ENCODE results near the gene PCED1B. TPM values are rescaled to one million over a fixed set of nuclear protein-coding genes. Genes with fewer than 3 reads are reported as not detected.

Gene PCED1B
- total RNA-seq, 1 experiment from 2014 or later: 3.3 TPM

DNA sequence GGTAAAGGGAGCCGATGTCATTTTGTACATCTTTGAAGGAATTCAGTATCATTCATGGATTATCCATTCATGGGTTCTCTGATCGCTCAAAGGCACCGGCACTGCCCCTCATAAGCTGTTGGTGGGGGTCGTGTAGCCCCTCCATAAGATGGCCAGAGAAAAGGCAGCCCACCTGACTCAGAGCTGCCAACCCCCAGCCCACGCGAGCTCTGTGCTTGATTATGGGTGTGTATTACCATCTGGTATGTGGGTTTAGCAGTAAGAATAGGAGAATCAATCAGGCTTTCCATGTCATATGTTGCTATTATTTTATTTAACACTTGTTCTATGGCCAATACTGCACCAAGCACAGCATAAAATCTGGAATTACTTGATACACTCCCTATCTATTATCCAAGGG is 32.4 kb downstream of the PCED1B start:
- Histone ChIP-seq H3K4me2 (ENCODE audit: insufficient read depth, insufficient read length, low read length) (no peak overlapping the region), H3K9me3 (ENCODE audit: control insufficient read depth, low read depth, low read length) (no peaks in the 10 kb centered on the region), H4K91ac (ENCODE audit: insufficient read length, low read depth, low read length) (no peak overlapping the region), H2BK5ac (ENCODE audit: insufficient read length, low read length) (no peak overlapping the region), H4K8ac (replicated peaks; ENCODE audit: insufficient read length, low read depth, low read length) (no peak overlapping the region), H3K4me1 (ENCODE audit: insufficient read depth, low read length) (no peaks in the 10 kb centered on the region), H3K23ac (ENCODE audit: insufficient read length, low read depth, low read length) (no peak overlapping the region), H4K5ac (ENCODE audit: insufficient read length, low read depth, low read length) (no peak overlapping the region), H2BK120ac (ENCODE audit: low read depth, low read length, poor library complexity, severe bottlenecking) (no peak overlapping the region), H3K79me2 (ENCODE audit: insufficient read depth, low read length) (no peaks in the 10 kb centered on the region), H4K20me1 (ENCODE audit: control insufficient read depth, insufficient read depth, insufficient read length) (no peaks in the 10 kb centered on the region), H3K4ac (ENCODE audit: low read depth, low read length) (no peak overlapping the region), H2AFZ (ENCODE audit: low read length) (no peak overlapping the region), H3T11ph (ENCODE audit: low read length) (no peak overlapping the region), H2BK15ac (ENCODE audit: low read depth, low read length) (no peak overlapping the region), H2BK12ac (ENCODE audit: insufficient read length, low read depth, low read length) (no peak overlapping the region), H3K14ac (ENCODE audit: insufficient read depth, low read length) (no peak overlapping the region), H2BK20ac (ENCODE audit: low read depth, low read length, poor library complexity, severe bottlenecking) (no peak overlapping the region), H3K9ac (ENCODE audit: extremely low read depth, insufficient read length, low read length) (no peak overlapping the region), H3K18ac (ENCODE audit: insufficient read length, low read depth, low read length) (no peak overlapping the region), H3K23me2 (ENCODE audit: insufficient read length, low read depth, low read length, poor library complexity, severe bottlenecking) (no peaks in the 10 kb centered on the region), H3K27ac (ENCODE audit: insufficient read length, low read depth, low read length) (no peak overlapping the region), H3K56ac (ENCODE audit: insufficient read length, low read depth, low read length) (no peak overlapping the region), H2AK5ac (ENCODE audit: insufficient read length, low read length) (no peak overlapping the region), H3K27me3 (ENCODE audit: insufficient read depth, low read length) (no peaks in the 10 kb centered on the region), H3K79me1 (ENCODE audit: insufficient read depth, low read depth, low read length, poor library complexity, severe bottlenecking) (no peaks in the 10 kb centered on the region)
- H3K27me3 Mint-ChIP-seq (ENCODE audit: low read depth): no peaks in the 10 kb centered on the region
- H3K9me3 Mint-ChIP-seq: no peaks in the 10 kb centered on the region
- H3K4me1 Mint-ChIP-seq: no peaks in the 10 kb centered on the region
- DNase-seq: no peak
- TF ChIP-seq CTCF (conservative IDR thresholded peaks at IDR 0.05): no peak
- no peak overlapping the region for H3K27ac Mint-ChIP-seq
- no peaks in the 10 kb centered on the region for H3K36me3 Mint-ChIP-seq (ENCODE audit: insufficient read depth in 1 of 3, low read depth in 3 of 3)
- no peak overlapping the region for H3K4me3 Mint-ChIP-seq
- WGBS (ENCODE audit: extremely low coverage, insufficient read length, low lambda C conversion rate): no CpG with 5 or more reads among the region's 6 CpGs
